PFSK-1 (cell line): ENCODE results near the gene SLC12A8.

Source experiments
- FOXP2 ChIP-seq: optimal IDR thresholded peaks from 2 replicates; pipeline ENCODE3; 2011; ENCODE audit warnings: borderline replicate concordance, control low read depth, inconsistent platforms; ENCODE audit not compliant: insufficient read depth; ENCODE audit errors: extremely low read length, extremely low read depth
- POLR2AphosphoS5 ChIP-seq: IDR thresholded peaks from 2 replicates; pipeline ENCODE4 v1.6.1; 2012; ENCODE audit warnings: low read depth, mild to moderate bottlenecking, control low read depth, low read length, moderate library complexity
- SIN3A ChIP-seq: IDR thresholded peaks from 2 replicates; pipeline ENCODE4 v1.6.1; 2012; ENCODE audit warnings: mild to moderate bottlenecking, low read length, moderate library complexity, borderline replicate concordance; ENCODE audit not compliant: insufficient read depth
- TAF1 ChIP-seq: IDR thresholded peaks from 2 replicates; pipeline ENCODE4 v1.6.1; 2012; ENCODE audit warnings: low read length, control low read depth, borderline replicate concordance; ENCODE audit not compliant: insufficient read depth

GRCh38 chr3:125238759-125239158 lies 26.2 kb upstream of the SLC12A8 start:
- TF ChIP-seq SIN3A (no peak), POLR2AphosphoS5 (no peak), TAF1 (no peak), FOXP2 (no peak)
